ENCODE data around the gene FAM47E.
"Not testable (repeated sequence)": the region's sequence is repeated elsewhere in the genome, so short reads cannot be mapped to it uniquely, and the experiment has no call there.

Gene FAM47E

DNA sequence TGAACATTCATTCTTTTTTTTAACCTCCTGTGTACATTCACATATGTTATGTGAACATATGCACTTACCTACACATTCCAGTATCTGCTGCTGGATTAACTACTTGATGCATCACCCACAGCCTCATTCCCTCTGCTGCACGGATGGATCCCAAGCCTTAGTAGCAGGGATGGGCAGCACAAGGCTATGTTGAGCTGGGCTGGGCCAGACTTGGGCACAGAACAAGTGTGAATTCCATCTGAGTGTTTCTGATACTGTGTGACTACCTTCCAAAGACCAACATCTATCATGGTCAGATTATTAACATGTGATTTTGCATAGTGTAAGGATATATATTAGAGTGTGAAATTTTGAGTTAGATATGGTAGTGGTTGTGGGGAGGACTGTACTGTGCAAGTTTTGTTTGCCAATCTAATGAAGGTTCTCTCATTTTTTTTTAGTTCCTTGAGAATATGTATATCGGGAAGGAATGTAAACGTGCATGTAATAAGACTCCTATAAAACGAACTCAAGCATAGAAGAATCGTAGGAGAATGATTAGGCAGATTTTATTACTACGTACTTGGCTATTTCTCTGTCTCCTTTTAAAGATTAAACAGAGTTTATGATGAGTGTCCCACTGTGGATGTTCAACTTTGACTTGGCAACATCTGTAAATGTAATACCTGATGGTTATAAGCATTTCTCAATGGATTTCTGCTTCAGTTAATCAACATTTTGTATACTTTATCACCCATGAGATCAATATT, 31.6 kb downstream of the FAM47E start:
- Histone ChIP-seq H3K36me3 (ENCODE audit: insufficient read depth, low read length) (no peaks in the 10 kb centered on the region), H3K27ac (ENCODE audit: low read length) (no peak overlapping the region), H3K9ac (ENCODE audit: low read depth, low read length) (no peak overlapping the region), H3K4me2 (ENCODE audit: insufficient read depth, low read length) (no peak overlapping the region), H3K79me2 (ENCODE audit: insufficient read depth, low read length) (no peaks in the 10 kb centered on the region), H3K4me1 (ENCODE audit: insufficient read depth, low read length) (no peaks in the 10 kb centered on the region), H3K9me3 (ENCODE audit: insufficient read depth, low read length, severe bottlenecking) (no peaks in the 10 kb centered on the region), H4K20me1 (ENCODE audit: insufficient read depth, low read length) (no peaks in the 10 kb centered on the region), H3K27me3 (ENCODE audit: insufficient read depth, low read length, poor library complexity) (no peaks in the 10 kb centered on the region), H3K4me3 (ENCODE audit: low read depth in 1 of 2, low read length in 2 of 2) (no peak overlapping the region), H2AFZ (ENCODE audit: low read depth, low read length) (no peak overlapping the region)
- no peak for ATAC-seq (ENCODE audit: insufficient read depth, low read depth)
- TF ChIP-seq EZH2 (IDR thresholded peaks at IDR 0.05; ENCODE audit: borderline replicate concordance, low read depth, low read length, severe bottlenecking), result no peak
- TF ChIP-seq, protein P1, sequence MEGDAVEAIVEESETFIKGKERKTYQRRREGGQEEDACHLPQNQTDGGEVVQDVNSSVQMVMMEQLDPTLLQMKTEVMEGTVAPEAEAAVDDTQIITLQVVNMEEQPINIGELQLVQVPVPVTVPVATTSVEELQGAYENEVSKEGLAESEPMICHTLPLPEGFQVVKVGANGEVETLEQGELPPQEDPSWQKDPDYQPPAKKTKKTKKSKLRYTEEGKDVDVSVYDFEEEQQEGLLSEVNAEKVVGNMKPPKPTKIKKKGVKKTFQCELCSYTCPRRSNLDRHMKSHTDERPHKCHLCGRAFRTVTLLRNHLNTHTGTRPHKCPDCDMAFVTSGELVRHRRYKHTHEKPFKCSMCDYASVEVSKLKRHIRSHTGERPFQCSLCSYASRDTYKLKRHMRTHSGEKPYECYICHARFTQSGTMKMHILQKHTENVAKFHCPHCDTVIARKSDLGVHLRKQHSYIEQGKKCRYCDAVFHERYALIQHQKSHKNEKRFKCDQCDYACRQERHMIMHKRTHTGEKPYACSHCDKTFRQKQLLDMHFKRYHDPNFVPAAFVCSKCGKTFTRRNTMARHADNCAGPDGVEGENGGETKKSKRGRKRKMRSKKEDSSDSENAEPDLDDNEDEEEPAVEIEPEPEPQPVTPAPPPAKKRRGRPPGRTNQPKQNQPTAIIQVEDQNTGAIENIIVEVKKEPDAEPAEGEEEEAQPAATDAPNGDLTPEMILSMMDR (IDR thresholded peaks at IDR 0.05; ENCODE audit: borderline replicate concordance, extremely low read depth, low read length, poor library complexity, severe bottlenecking), result no peak
- DNase-seq, result no peak

GRCh38 chr4:76283900-76284299, 32.4 kb downstream of the FAM47E start:
- Histone ChIP-seq H2AFZ (ENCODE audit: low read depth, low read length) (no peak overlapping the region), H4K20me1 (ENCODE audit: insufficient read depth, low read length) (no peaks in the 10 kb centered on the region), H3K79me2 (ENCODE audit: insufficient read depth, low read length) (no peaks in the 10 kb centered on the region), H3K9ac (ENCODE audit: low read depth, low read length) (no peak overlapping the region), H3K4me2 (ENCODE audit: insufficient read depth, low read length) (no peak overlapping the region), H3K36me3 (ENCODE audit: insufficient read depth, low read length) (no peaks in the 10 kb centered on the region), H3K4me1 (ENCODE audit: insufficient read depth, low read length) (no peaks in the 10 kb centered on the region), H3K9me3 (ENCODE audit: insufficient read depth, low read length, severe bottlenecking) (no peaks in the 10 kb centered on the region), H3K27ac (ENCODE audit: low read length) (no peak overlapping the region), H3K4me3 (ENCODE audit: low read depth in 1 of 2, low read length in 2 of 2) (no peak overlapping the region), H3K27me3 (ENCODE audit: insufficient read depth, low read length, poor library complexity) (no peaks in the 10 kb centered on the region)
- TF ChIP-seq EZH2 (IDR thresholded peaks at IDR 0.05; ENCODE audit: borderline replicate concordance, low read depth, low read length, severe bottlenecking), result no peak
- TF ChIP-seq, protein P1 (IDR thresholded peaks at IDR 0.05; ENCODE audit: borderline replicate concordance, extremely low read depth, low read length, poor library complexity, severe bottlenecking), result no peak
- DNase-seq (no peak), ATAC-seq (ENCODE audit: insufficient read depth, low read depth) (no peak)

DNA sequence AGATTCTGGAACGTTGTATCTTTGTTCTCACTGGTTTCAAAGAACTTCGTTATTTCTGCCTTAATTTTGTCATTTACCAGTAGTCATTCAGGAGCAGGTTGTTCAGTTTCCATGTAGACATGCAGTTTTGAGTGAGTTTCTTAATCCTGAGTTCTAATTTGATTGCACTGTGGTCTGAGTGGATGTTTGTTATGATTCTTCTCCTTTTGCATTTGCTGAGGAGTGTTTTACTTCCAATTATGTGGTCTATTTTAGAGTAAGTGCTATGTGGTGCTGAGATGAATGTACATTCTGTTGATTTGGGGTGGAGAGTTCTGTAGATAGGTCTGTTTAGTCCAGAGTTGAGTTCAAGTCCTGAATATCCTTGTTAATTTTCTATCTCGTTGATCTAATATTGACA, 36.3 kb downstream of the FAM47E start:
- not testable (repeated sequence) for DNase-seq; H3K27me3 ChIP-seq (ENCODE audit: insufficient read depth, low read length, poor library complexity); H3K36me3 ChIP-seq (ENCODE audit: insufficient read depth, low read length); H3K9me3 ChIP-seq (ENCODE audit: insufficient read depth, low read length, severe bottlenecking); H3K27ac ChIP-seq (ENCODE audit: low read length); H3K4me2 ChIP-seq (ENCODE audit: insufficient read depth, low read length); H3K79me2 ChIP-seq (ENCODE audit: insufficient read depth, low read length); H3K4me1 ChIP-seq (ENCODE audit: insufficient read depth, low read length); H3K4me3 ChIP-seq (ENCODE audit: low read depth in 1 of 2, low read length in 2 of 2); H3K9ac ChIP-seq (ENCODE audit: low read depth, low read length); ATAC-seq (ENCODE audit: insufficient read depth, low read depth); H4K20me1 ChIP-seq (ENCODE audit: insufficient read depth, low read length); H2AFZ ChIP-seq (ENCODE audit: low read depth, low read length)

- Histone ChIP-seq H3K27me3 (ENCODE audit: insufficient read depth, low read length, poor library complexity) (no peaks in the 10 kb centered on the region), H3K4me2 (ENCODE audit: insufficient read depth, low read length) (no peak overlapping the region), H3K9me3 (ENCODE audit: insufficient read depth, low read length, severe bottlenecking) (peaks cover 2% of the 10 kb centered on the region), H3K27ac (ENCODE audit: low read length) (no peak overlapping the region), H3K4me3 (ENCODE audit: low read depth in 1 of 2, low read length in 2 of 2) (no peak overlapping the region), H3K79me2 (ENCODE audit: insufficient read depth, low read length) (no peaks in the 10 kb centered on the region), H3K4me1 (ENCODE audit: insufficient read depth, low read length) (no peaks in the 10 kb centered on the region), H3K9ac (ENCODE audit: low read depth, low read length) (no peak overlapping the region), H2AFZ (ENCODE audit: low read depth, low read length) (no peak overlapping the region), H3K36me3 (ENCODE audit: insufficient read depth, low read length) (no peaks in the 10 kb centered on the region), H4K20me1 (ENCODE audit: insufficient read depth, low read length) (no peaks in the 10 kb centered on the region)
- no peak for DNase-seq
- ATAC-seq (ENCODE audit: insufficient read depth, low read depth), result no peak
- no peak for TF ChIP-seq EZH2 (IDR thresholded peaks at IDR 0.05; ENCODE audit: borderline replicate concordance, low read depth, low read length, severe bottlenecking)
Observed at GRCh38 chr4:76292730-76293129, 41.2 kb downstream of the FAM47E start.

Data from DND-41 (cell line).